HFFc6 (cell line): ENCODE data around the gene CDH13. TPM values are rescaled to one million over a fixed set of nuclear protein-coding genes. Genes with fewer than 3 reads are reported as not detected.

Experiments
- DNase-seq: peaks from one replicate; pipeline ENCODE4 v3.0.0-alpha.2; 2018
- H3K27ac Mint-ChIP-seq: 2 replicates; pipeline ENCODE4 v1.8.0; 2020; ENCODE audit warnings: mild to moderate bottlenecking, mixed read lengths
- H3K27me3 Mint-ChIP-seq: 2 replicates; pipeline ENCODE4 v1.8.0; 2021; ENCODE audit warnings: mild to moderate bottlenecking, moderate library complexity, mixed read lengths; ENCODE audit not compliant: insufficient read depth
- H3K36me3 Mint-ChIP-seq: 2 replicates; pipeline ENCODE4 v1.8.0; 2021; ENCODE audit warnings: low read depth, mixed read lengths
- H3K4me1 Mint-ChIP-seq: 2 replicates; pipeline ENCODE4 v1.8.0; 2020; ENCODE audit warnings: low read depth, mixed read lengths
- H3K4me3 Mint-ChIP-seq: 2 replicates; pipeline ENCODE4 v1.8.0; 2020; ENCODE audit warnings: mild to moderate bottlenecking, moderate library complexity, mixed read lengths
- H3K9me3 Mint-ChIP-seq: 2 replicates; pipeline ENCODE4 v1.8.0; 2020; ENCODE audit warnings: mild to moderate bottlenecking, mixed read lengths
- CTCF ChIP-seq: fragments of 200-600 bp; sonication (generic); IDR thresholded peaks from 2 replicates; pipeline ENCODE4 v1.5.0; 2021; ENCODE audit warnings: antibody characterized with exemption, mild to moderate bottlenecking
- total RNA-seq, 6 experiments: library from RNA; stranded (reverse); fragmentation: NEBNext Ultra II Directional; extraction: Animal tissue kit (Norgen Biotek cat#: 25700); gene quantifications; 2 replicates in 1 of 6; 3 replicates in 5 of 6; pipeline ENCODE4 v1.2.3, GENCODE V29; 2021

The CDH13 gene
- total RNA-seq, 6 experiments from 2014 or later = 3.6 to 14.7 (median 4.7) TPM

- Mint-ChIP-seq H3K4me3 (no peak overlapping the region), H3K4me1 (no peaks in the 10 kb centered on the region), H3K36me3 (no peaks in the 10 kb centered on the region), H3K27ac (no peak overlapping the region), H3K27me3 (peaks cover 4% of the 10 kb centered on the region; the same call in 1 of the 2 replicates), H3K9me3 (peaks cover 4% of the 10 kb centered on the region; the same call in 1 of the 2 replicates)
- DNase-seq = no peak
- no peak for TF ChIP-seq CTCF
These were observed 180.5 kb downstream of the CDH13 start for GRCh38 chr16:82807311-82807710.

GRCh38 chr16:82808036-82808435 lies 181.3 kb downstream of the CDH13 start:
- Mint-ChIP-seq H3K27me3 (peaks cover 5% of the 10 kb centered on the region; the same call in 1 of the 2 replicates), H3K4me1 (no peaks in the 10 kb centered on the region), H3K9me3 (peaks cover 4% of the 10 kb centered on the region; the same call in 1 of the 2 replicates), H3K36me3 (no peaks in the 10 kb centered on the region), H3K4me3 (no peak overlapping the region), H3K27ac (no peak overlapping the region)
- no peak for DNase-seq
- no peak for TF ChIP-seq CTCF

GRCh38 chr16:82810077-82810476 lies 183.3 kb downstream of the CDH13 start:
- H3K4me1 Mint-ChIP-seq = no peaks in the 10 kb centered on the region
- H3K27ac Mint-ChIP-seq = no peak overlapping the region
- H3K9me3 Mint-ChIP-seq = peaks cover 4% of the 10 kb centered on the region; the same call in 1 of the 2 replicates
- TF ChIP-seq CTCF = no peak
- DNase-seq = no peak
- H3K36me3 Mint-ChIP-seq = no peaks in the 10 kb centered on the region
- H3K4me3 Mint-ChIP-seq = no peak overlapping the region
- H3K27me3 Mint-ChIP-seq = peaks cover 5% of the 10 kb centered on the region; the same call in 1 of the 2 replicates

GRCh38 chr16:82814059-82814458 lies 187.3 kb downstream of the CDH13 start:
- peaks cover 4% of the 10 kb centered on the region; the same call in 1 of the 2 replicates for H3K27me3 Mint-ChIP-seq
- TF ChIP-seq CTCF = no peak
- H3K4me3 Mint-ChIP-seq = no peak overlapping the region
- no peak overlapping the region for H3K27ac Mint-ChIP-seq
- H3K4me1 Mint-ChIP-seq = no peaks in the 10 kb centered on the region
- peaks cover 4% of the 10 kb centered on the region; the same call in 1 of the 2 replicates for H3K9me3 Mint-ChIP-seq
- DNase-seq = no peak
- H3K36me3 Mint-ChIP-seq = no peaks in the 10 kb centered on the region

GRCh38 chr16:82819286-82819685 lies 192.5 kb downstream of the CDH13 start:
- H3K4me3 Mint-ChIP-seq = no peak overlapping the region
- peaks cover 2% of the 10 kb centered on the region; the same call in 1 of the 2 replicates for H3K27me3 Mint-ChIP-seq
- peaks cover under 1% of the 10 kb centered on the region for H3K9me3 Mint-ChIP-seq
- TF ChIP-seq CTCF = no peak
- H3K27ac Mint-ChIP-seq = no peak overlapping the region
- H3K36me3 Mint-ChIP-seq = peaks cover under 1% of the 10 kb centered on the region; the same call in 1 of the 2 replicates
- no peak for DNase-seq
- H3K4me1 Mint-ChIP-seq = no peaks in the 10 kb centered on the region

GRCh38 chr16:82820855-82821254 lies 194.1 kb downstream of the CDH13 start:
- no peaks in the 10 kb centered on the region for H3K4me1 Mint-ChIP-seq
- no peaks in the 10 kb centered on the region for H3K27me3 Mint-ChIP-seq
- TF ChIP-seq CTCF = no peak
- no peak overlapping the region for H3K4me3 Mint-ChIP-seq
- no peak overlapping the region for H3K27ac Mint-ChIP-seq
- peaks cover 7% of the 10 kb centered on the region for H3K36me3 Mint-ChIP-seq
- DNase-seq = no peak
- H3K9me3 Mint-ChIP-seq = peaks cover 11% of the 10 kb centered on the region
